ENCODE results near the gene ABCA2. TPM values are rescaled to one million over a fixed set of nuclear protein-coding genes. Genes with fewer than 3 reads are reported as not detected.

ABCA2 gene
- total RNA-seq, 4 donors from 2014 or later: 10.4 to 44.7 (median 33.4) TPM

DNA sequence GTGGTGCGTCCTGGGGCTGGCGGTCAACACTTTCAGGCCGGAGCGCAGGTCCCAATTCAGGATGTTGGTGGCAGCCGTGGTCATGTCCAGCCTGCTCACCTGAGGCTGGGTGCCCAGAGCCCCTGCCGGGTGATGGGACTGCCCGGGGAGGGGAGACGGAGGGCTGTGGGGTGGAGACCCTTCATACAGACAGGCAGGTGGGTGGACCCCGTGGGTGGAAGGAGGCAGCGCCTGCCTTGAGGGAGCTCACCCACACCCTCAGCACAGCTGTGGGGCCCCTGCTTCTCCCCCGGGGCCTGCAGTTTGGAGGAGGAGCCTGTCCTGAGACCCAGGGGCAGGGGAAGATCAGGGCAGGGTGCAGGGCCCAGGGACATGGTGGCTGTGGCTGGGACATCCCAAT, 57.7 kb downstream of the ABCA2 start:
- peaks cover 18% of the 10 kb centered on the region for H3K4me1 ChIP-seq
- H3K27ac ChIP-seq: no peak overlapping the region
- no peak overlapping the region for H3K4me3 ChIP-seq
- H3K36me3 ChIP-seq: no peaks in the 10 kb centered on the region
- no peaks in the 10 kb centered on the region for H3K9me3 ChIP-seq
- TF ChIP-seq POLR2AphosphoS5 (IDR thresholded peaks at IDR 0.05): no peak
- no peak for TF ChIP-seq EP300 (IDR thresholded peaks at IDR 0.05)
- TF ChIP-seq, protein P1, sequence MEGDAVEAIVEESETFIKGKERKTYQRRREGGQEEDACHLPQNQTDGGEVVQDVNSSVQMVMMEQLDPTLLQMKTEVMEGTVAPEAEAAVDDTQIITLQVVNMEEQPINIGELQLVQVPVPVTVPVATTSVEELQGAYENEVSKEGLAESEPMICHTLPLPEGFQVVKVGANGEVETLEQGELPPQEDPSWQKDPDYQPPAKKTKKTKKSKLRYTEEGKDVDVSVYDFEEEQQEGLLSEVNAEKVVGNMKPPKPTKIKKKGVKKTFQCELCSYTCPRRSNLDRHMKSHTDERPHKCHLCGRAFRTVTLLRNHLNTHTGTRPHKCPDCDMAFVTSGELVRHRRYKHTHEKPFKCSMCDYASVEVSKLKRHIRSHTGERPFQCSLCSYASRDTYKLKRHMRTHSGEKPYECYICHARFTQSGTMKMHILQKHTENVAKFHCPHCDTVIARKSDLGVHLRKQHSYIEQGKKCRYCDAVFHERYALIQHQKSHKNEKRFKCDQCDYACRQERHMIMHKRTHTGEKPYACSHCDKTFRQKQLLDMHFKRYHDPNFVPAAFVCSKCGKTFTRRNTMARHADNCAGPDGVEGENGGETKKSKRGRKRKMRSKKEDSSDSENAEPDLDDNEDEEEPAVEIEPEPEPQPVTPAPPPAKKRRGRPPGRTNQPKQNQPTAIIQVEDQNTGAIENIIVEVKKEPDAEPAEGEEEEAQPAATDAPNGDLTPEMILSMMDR (IDR thresholded peaks at IDR 0.05): no peak
- TF ChIP-seq POLR2A (IDR thresholded peaks at IDR 0.05): no peak
- no CpG with 5 or more reads among the region's 11 CpGs for WGBS
- no peaks in the 10 kb centered on the region for H3K27me3 ChIP-seq
- no peak for DNase-seq (ENCODE audit: low spot score in 2 of 2)

DNA sequence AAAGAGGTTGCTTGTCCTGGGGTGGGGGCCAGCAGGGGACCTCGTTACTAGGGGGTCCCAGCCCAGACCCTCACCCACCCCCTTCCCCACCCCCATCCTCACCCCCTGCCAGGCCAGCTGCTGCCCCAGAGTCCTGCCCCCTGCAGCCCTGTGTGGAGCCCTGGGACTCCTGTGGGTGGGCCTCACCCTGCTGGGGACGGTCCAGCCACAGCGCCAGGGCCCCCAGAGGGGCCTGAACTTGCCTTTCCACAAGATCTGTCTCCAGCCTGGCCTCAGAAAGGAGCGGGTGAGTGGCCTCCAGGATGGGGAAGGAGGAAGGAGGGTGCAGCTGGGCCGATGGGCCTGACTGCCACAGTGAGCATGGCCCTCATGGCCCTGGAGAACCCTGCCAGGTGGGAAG, 58.3 kb downstream of the ABCA2 start:
- no peaks in the 10 kb centered on the region for H3K9me3 ChIP-seq
- H3K4me1 ChIP-seq: peaks cover 14% of the 10 kb centered on the region
- 90% methylated on average over 2 of the region's 5 CpGs for WGBS
- no peak overlapping the region for H3K27ac ChIP-seq
- H3K27me3 ChIP-seq: no peaks in the 10 kb centered on the region
- no peak overlapping the region for H3K4me3 ChIP-seq
- DNase-seq (ENCODE audit: low spot score in 2 of 2): no peak
- no peaks in the 10 kb centered on the region for H3K36me3 ChIP-seq
- no peak for TF ChIP-seq POLR2A (IDR thresholded peaks at IDR 0.05)

DNA sequence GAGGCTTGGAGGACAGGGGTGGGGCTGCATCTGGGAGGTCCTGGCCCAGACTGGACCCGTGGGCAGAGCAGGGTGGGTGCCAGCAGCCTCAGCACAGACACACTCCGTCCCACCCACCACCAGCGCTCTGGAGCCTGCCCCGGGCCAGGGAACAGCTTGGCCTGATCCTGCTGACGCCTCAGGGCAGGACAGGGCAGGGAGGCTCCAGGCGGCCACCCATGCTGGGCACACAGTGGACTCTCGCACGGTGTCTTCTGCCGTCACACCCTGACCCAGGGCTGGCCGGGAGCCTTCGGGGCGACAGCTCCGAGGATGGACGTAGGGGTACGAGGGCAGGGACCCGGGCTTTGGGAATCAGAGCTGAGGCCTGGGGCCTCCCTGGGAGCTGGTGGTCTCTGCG, 58.9 kb downstream of the ABCA2 start:
- Histone ChIP-seq H3K27ac (no peak overlapping the region), H3K4me1 (peaks cover 14% of the 10 kb centered on the region), H3K4me3 (no peak overlapping the region), H3K9me3 (no peaks in the 10 kb centered on the region), H3K36me3 (no peaks in the 10 kb centered on the region), H3K27me3 (no peaks in the 10 kb centered on the region)
- WGBS: 40% methylated on average over 1 of the region's 17 CpGs
- TF ChIP-seq POLR2A (IDR thresholded peaks at IDR 0.05) (no peak), EP300 (IDR thresholded peaks at IDR 0.05) (no peak), POLR2AphosphoS5 (IDR thresholded peaks at IDR 0.05) (no peak)
- TF ChIP-seq, protein P1 (IDR thresholded peaks at IDR 0.05): no peak
- DNase-seq (ENCODE audit: low spot score in 2 of 2): no peak

DNA sequence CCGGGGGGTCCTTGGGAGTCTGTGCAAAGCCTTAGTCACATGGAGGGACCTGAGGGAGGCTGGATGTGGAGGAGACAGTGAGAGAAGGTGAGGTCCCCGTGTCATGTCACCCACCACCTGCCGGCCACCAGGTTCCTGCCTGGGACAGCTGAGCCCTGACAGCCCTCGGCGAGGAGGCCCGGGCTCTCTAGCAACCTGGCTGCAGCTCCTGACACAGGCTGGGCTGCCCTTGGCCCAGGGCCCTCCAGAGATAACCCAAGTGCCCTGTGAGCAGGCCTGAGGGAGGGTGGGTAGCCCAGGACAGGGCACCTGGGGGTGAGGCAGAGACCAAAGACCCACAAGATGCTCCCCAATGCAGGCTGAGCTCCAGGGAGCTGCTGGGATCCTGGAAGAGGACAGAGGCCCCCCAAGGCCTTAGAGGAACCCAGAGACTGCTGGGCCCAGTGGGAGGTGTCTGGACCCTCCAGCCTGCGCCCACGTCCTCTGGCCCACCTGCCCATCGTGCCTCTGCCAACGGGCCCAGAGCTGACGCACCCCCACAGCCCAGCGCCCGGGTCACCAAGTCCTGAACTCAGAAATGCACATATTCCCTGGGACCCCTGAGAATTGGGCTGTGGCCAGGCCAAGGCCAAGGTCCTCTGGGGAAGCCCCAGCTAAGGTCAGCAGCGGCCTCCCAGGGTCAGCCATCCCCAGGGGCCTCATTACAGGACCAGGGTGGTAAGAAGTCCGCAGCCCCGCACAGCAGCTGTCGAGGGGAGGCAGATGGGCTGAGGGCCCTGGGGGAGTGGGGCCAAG, 59.5 kb downstream of the ABCA2 start:
- Histone ChIP-seq H3K36me3 (no peaks in the 10 kb centered on the region), H3K4me1 (peaks cover 21% of the 10 kb centered on the region), H3K27me3 (no peaks in the 10 kb centered on the region), H3K9me3 (no peaks in the 10 kb centered on the region), H3K4me3 (no peak overlapping the region), H3K27ac (no peak overlapping the region)
- no peak for DNase-seq (ENCODE audit: low spot score in 2 of 2)
- 86% methylated on average over 6 of the region's 17 CpGs for WGBS
- TF ChIP-seq POLR2A (IDR thresholded peaks at IDR 0.05): no peak
- no peak for TF ChIP-seq POLR2AphosphoS5 (IDR thresholded peaks at IDR 0.05)
- TF ChIP-seq EP300 (IDR thresholded peaks at IDR 0.05): no peak
- TF ChIP-seq, protein P1 (IDR thresholded peaks at IDR 0.05): no peak

DNA sequence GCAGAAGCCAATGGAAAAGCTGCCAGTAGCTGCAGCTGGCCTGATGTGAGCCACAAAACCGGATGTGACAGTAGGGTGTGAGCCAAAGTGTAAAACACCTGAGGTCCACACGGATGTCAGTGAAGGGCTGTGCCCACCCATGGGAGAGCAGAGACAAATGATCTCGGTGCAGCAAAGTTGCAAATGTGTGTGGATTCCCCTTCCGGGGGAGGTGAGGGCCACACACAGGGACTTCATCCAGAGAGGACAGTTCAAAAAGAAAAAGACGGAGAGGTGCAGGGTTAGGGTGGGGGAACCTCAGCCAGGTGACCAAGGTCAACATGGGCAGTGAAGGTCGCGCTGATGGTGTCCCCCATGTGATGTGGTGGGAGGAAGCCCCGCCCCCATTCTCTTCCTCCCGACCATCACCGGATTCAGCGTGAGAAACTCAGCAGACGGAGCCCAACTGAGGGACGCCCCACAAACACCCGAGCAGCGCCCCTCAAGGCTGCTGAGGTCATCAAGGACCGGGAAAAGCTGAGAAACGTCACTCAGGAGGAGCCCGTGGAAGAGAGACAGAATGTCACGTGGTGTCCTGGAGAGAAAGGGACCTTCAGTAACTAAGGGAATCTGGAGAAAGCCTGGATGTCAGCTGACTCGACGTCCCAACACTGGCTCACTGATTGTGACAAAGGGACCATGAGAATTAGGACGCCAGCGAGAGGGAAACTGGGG, 62.1 kb downstream of the ABCA2 start:
- no peak overlapping the region for H3K4me3 ChIP-seq
- H3K4me1 ChIP-seq: peaks cover 32% of the 10 kb centered on the region
- DNase-seq (ENCODE audit: low spot score in 2 of 2): no peak
- no peak overlapping the region for H3K27ac ChIP-seq
- TF ChIP-seq POLR2AphosphoS5 (IDR thresholded peaks at IDR 0.05) (no peak), POLR2A (IDR thresholded peaks at IDR 0.05) (no peak), EP300 (IDR thresholded peaks at IDR 0.05) (no peak)
- TF ChIP-seq, protein P1 (IDR thresholded peaks at IDR 0.05): no peak
- H3K27me3 ChIP-seq: no peaks in the 10 kb centered on the region
- H3K9me3 ChIP-seq: no peaks in the 10 kb centered on the region
- no peaks in the 10 kb centered on the region for H3K36me3 ChIP-seq
- 31% methylated on average over 23 of the region's 23 CpGs for WGBS
